Memory B cell (primary cell): Measurements from ENCODE around the gene DTX4.
A peak's percentile ranks its signal among the peaks of the same experiment; 100 is the strongest.

Experiments
- ATAC-seq: fragments of 150-1000 bp; cut with Tn5 transposase; 2 replicates; pipeline ENCODE4 v1.10.0; 2021; ENCODE audit warnings: low read depth, mild to moderate bottlenecking, moderate library complexity
- DNase-seq, 2 donors: peaks; one replicate each; pipeline ENCODE4 v3.0.0; 2022; ENCODE audit warnings: low spot score in 2 of 2
- H3K27ac Mint-ChIP-seq: one replicate; pipeline ENCODE4 v1.8.0; 2022; ENCODE audit warnings: mild to moderate bottlenecking, moderate library complexity, mixed read lengths
- H3K27me3 Mint-ChIP-seq: one replicate; pipeline ENCODE4 v1.8.0; 2022; ENCODE audit warnings: mixed read lengths
- H3K36me3 Mint-ChIP-seq: one replicate; pipeline ENCODE4 v1.8.0; 2022; ENCODE audit warnings: mild to moderate bottlenecking, mixed read lengths
- H3K4me1 Mint-ChIP-seq: one replicate; pipeline ENCODE4 v1.8.0; 2022; ENCODE audit warnings: mixed read lengths
- H3K4me3 Mint-ChIP-seq: one replicate; pipeline ENCODE4 v1.8.0; 2022; ENCODE audit warnings: mild to moderate bottlenecking, moderate library complexity, mixed read lengths
- H3K9me3 Mint-ChIP-seq: one replicate; pipeline ENCODE4 v1.8.0; 2022; ENCODE audit warnings: mixed read lengths

The DTX4 gene

DNA sequence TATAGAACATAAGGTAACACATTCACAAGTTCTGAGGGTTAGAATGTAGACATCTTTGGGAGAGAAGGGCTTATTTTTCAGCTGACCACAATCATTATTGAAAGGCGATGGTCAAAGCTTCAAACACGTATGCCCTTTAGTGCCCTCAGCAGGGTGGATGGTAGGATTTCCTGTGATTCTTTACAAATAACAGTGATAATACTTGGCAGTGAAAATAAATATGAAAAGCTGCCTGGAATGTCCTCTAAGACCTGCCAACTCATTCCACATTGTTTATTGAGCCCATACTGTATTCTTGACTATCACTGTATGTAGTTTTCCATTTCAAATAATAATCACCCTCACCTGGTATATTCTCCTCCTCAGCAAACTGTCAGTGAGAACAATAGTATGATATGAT is 54.5 kb downstream of the DTX4 start:
- H3K27me3 Mint-ChIP-seq = no peaks in the 10 kb centered on the region
- DNase-seq (no peak), ATAC-seq (no peak)
- peaks cover 4% of the 10 kb centered on the region for H3K9me3 Mint-ChIP-seq
- peaks cover 3% of the 10 kb centered on the region for H3K36me3 Mint-ChIP-seq
- H3K4me3 Mint-ChIP-seq = no peak overlapping the region
- no peak overlapping the region for H3K27ac Mint-ChIP-seq
- H3K4me1 Mint-ChIP-seq = peaks cover 15% of the 10 kb centered on the region

DNA sequence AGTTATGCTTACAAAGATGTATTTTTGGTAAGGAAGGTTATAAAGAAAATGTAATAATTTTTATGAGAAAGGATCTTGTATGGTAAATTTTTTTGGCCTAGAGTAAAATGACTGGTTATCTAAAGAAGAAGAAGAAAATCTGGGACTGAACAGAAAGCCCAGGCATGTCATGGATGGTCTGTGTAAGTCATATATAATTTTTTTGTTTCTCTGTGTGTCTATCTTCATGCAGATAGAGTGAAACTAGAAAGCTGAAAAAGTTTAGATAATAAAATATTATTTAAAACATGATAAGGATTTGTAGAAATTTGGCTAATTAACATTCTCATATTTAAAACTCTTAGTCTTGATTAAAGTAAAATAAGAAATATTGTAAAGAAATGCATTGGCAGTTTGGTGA is 68.4 kb downstream of the DTX4 start:
- H3K27ac Mint-ChIP-seq = no peak overlapping the region
- no peaks in the 10 kb centered on the region for H3K27me3 Mint-ChIP-seq
- H3K4me3 Mint-ChIP-seq = no peak overlapping the region
- DNase-seq (no peak), ATAC-seq (no peak)
- H3K9me3 Mint-ChIP-seq = peaks cover 23% of the 10 kb centered on the region
- no peaks in the 10 kb centered on the region for H3K4me1 Mint-ChIP-seq
- H3K36me3 Mint-ChIP-seq = peaks cover 8% of the 10 kb centered on the region

DNA sequence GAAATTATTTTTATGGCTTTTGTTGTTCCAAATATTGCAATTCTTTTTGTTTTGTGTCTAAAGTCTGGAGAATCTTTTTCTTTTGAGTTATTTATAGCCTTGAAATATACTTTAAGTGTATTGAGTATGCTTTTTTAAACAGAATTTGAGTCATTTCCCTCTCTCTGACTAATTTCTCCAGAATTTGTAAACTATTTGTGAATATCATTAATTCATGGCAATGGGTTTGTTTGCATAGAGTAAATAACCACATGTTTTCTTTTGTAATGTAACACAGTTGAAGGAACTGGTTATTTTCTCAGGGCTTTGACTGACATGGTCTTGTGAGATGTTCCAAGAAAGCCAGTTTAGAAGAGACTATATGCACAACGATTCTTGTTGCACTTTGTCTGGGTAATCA is 71.7 kb downstream of the DTX4 start:
- H3K36me3 Mint-ChIP-seq = peaks cover 3% of the 10 kb centered on the region
- peaks cover 14% of the 10 kb centered on the region for H3K9me3 Mint-ChIP-seq
- peaks cover 4% of the 10 kb centered on the region for H3K4me1 Mint-ChIP-seq
- no peaks in the 10 kb centered on the region for H3K27me3 Mint-ChIP-seq
- DNase-seq (no peak), ATAC-seq (no peak)
- no peak overlapping the region for H3K27ac Mint-ChIP-seq
- H3K4me3 Mint-ChIP-seq = no peak overlapping the region

DNA sequence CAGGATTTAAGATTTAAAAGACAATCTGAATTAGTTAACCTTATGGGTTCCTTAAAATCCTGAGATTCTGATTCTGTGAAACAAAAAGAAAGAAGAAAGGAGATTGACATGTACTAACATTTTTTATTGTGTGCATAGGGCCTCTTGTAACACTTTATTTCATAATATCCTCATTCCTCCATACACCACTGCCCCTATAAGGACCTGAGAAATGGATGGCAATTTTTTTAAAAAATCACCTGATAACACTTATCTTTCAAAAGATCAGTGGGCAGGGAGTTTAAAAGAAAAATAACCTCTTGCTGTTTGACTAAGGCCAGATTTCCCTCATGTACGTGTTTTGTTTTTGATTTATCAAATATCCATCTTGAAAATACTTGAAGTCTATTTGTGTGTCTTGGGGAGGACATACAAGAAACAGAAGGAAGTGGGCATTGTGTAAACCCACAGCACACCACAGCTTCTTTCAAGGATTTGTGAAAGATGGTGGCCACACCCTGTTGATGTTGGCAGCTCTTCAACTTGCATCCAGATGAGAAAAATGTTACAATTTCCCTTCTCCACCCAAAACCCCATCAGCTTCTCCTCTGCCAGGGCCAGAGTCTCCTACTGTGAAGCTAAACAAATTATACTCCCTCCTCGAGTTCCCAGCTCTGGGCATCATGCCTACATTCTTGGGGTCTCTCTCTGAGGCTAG is 75.7 kb downstream of the DTX4 start:
- Mint-ChIP-seq H3K27ac (no peak overlapping the region), H3K4me3 (no peak overlapping the region), H3K4me1 (peaks cover 4% of the 10 kb centered on the region), H3K27me3 (no peaks in the 10 kb centered on the region), H3K36me3 (no peaks in the 10 kb centered on the region), H3K9me3 (peaks cover 2% of the 10 kb centered on the region)
- no peak for ATAC-seq
- no peak for DNase-seq

DNA sequence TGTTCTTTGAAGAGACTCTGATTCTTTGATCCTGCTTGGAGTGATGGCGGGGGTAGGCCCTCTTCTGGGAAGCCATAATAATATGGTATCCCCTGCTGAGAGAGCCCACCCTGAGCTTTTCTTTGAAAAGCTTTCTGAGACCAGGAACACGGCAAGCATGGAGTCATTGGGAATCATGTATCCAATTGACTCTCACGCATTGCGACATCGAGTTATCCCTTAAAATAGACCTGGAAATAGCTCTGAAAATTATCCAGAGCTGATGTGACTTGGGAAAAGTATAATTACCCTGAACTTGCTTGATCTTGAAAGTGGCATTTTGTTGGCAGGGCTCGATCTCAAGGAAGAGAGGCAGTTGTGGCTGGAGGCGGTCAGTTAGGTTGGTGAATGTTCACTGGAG is 77.6 kb downstream of the DTX4 start:
- Mint-ChIP-seq H3K27me3 (no peaks in the 10 kb centered on the region), H3K36me3 (no peaks in the 10 kb centered on the region), H3K4me1 (peaks cover 11% of the 10 kb centered on the region), H3K27ac (no peak overlapping the region), H3K9me3 (peaks cover 2% of the 10 kb centered on the region), H3K4me3 (no peak overlapping the region)
- ATAC-seq = no peak
- no peak for DNase-seq

DNA sequence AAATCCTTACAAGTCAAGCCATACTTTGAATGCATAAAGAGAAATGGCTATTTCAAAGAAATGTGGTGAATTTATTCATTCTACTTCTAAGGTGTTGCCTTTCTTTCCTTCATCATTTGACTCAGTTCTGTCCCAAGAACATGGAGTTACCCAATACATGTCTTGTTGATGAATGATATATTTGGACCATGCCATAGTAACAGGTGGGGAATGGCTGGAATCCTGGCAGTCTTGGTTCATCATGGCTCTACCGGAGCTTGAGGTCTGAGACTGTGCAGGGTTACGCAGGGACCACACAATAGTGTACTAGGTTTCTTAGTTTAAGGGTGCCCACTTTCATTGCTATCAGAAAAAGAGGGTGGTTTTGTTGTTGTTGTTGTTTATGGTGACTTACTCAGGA is 81.1 kb downstream of the DTX4 start:
- no peaks in the 10 kb centered on the region for H3K36me3 Mint-ChIP-seq
- ATAC-seq (no peak), DNase-seq (no peak)
- no peaks in the 10 kb centered on the region for H3K9me3 Mint-ChIP-seq
- H3K27me3 Mint-ChIP-seq = no peaks in the 10 kb centered on the region
- peaks cover 15% of the 10 kb centered on the region for H3K4me1 Mint-ChIP-seq
- no peak overlapping the region for H3K27ac Mint-ChIP-seq
- no peak overlapping the region for H3K4me3 Mint-ChIP-seq

DNA sequence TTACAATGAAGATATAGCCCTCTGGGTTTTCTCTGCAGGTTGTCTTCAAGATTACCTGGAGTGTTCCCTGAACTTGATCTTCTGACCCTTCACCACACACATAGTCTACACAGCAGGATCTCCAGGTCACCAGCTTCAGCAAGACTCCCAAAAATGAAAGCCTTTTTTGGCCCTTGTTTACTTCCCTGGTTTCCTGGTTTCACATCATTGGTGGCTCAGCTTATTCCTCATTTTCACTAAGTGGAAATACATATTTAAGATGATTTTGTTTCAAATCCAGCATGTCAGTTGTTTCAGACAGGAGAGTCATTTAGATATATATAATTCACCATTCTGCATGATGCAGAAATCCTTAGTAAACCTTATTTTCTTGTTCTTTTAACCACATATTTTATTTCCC is 82.4 kb downstream of the DTX4 start:
- H3K27me3 Mint-ChIP-seq = no peaks in the 10 kb centered on the region
- DNase-seq (no peak), ATAC-seq (no peak)
- peak overlapping the region; percentile 26 for H3K27ac Mint-ChIP-seq
- H3K36me3 Mint-ChIP-seq = no peaks in the 10 kb centered on the region
- no peaks in the 10 kb centered on the region for H3K9me3 Mint-ChIP-seq
- no peak overlapping the region for H3K4me3 Mint-ChIP-seq
- H3K4me1 Mint-ChIP-seq = peaks cover 16% of the 10 kb centered on the region

DNA sequence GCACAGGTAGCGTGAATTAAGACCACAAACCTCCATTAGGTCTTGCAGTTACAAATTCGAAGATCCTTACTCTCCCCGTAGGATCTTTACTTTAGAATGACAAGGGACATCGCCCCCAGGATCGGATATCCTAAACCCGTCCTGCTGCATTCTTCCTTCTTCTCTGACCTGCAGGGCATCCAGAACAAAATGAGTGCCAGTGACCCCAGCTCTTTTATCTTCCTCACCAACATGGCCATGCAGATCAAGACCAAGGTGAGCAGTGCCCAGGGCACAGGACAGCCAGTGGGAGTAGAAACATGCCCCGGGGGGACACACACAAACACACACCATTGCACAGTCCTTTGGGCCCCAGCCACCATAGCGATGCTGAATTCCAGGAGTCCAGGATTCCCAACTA is 83.3 kb downstream of the DTX4 start:
- Mint-ChIP-seq H3K9me3 (no peaks in the 10 kb centered on the region), H3K4me1 (peaks cover 25% of the 10 kb centered on the region), H3K36me3 (no peaks in the 10 kb centered on the region), H3K27me3 (no peaks in the 10 kb centered on the region), H3K27ac (no peak overlapping the region), H3K4me3 (no peak overlapping the region)
- no peak for DNase-seq
- ATAC-seq = no peak
